ENCODE data around the gene LEKR1. TPM values are rescaled to one million over a fixed set of nuclear protein-coding genes. Genes with fewer than 3 reads are reported as not detected.

The LEKR1 gene
- total and polyA plus RNA-seq, 2 of the 13 experiments (the other 11 are each of a cell fraction or from before 2014, with no cell fraction given) = 0.49 to 1.5 TPM

- TF ChIP-seq ZNF841 (CRISPR knock-in tag; IDR thresholded peaks at IDR 0.05; ENCODE audit: borderline replicate concordance) (no peak), GPN1 (CRISPR knock-in tag; IDR thresholded peaks at IDR 0.05; ENCODE audit: borderline replicate concordance) (no peak), ARID4A (CRISPR knock-in tag; IDR thresholded peaks at IDR 0.05; ENCODE audit: borderline replicate concordance) (no peak), ZNF740 (CRISPR knock-in tag; IDR thresholded peaks at IDR 0.05) (no peak), ZNF709 (CRISPR knock-in tag; IDR thresholded peaks at IDR 0.05) (no peak), MED1 (CRISPR knock-in tag; IDR thresholded peaks at IDR 0.05) (no peak), ZNF274 (CRISPR knock-in tag; IDR thresholded peaks at IDR 0.05) (no peak), ZBTB26 (CRISPR knock-in tag; IDR thresholded peaks at IDR 0.05; ENCODE audit: borderline replicate concordance) (no peak), KLF9 (CRISPR knock-in tag; IDR thresholded peaks at IDR 0.05; ENCODE audit: low read depth) (no peak), KDM3A (CRISPR knock-in tag; IDR thresholded peaks at IDR 0.05; ENCODE audit: low read depth) (no peak)
- Histone ChIP-seq H3K9ac (ENCODE audit: insufficient read depth, low read depth, low read length) (no peak overlapping the region), H2AFZ (ENCODE audit: low read length) (no peak overlapping the region), H3K4me3 (replicated peaks in 1 of 3; ENCODE audit: insufficient read depth in 1 of 3, low read depth in 2 of 3, low read length in 3 of 3) (no peak overlapping the region), H3K79me2 (ENCODE audit: insufficient read depth, low read length) (no peaks in the 10 kb centered on the region), H4K20me1 (ENCODE audit: insufficient read depth, low read length) (no peaks in the 10 kb centered on the region), H3K9me3 (ENCODE audit: low read length) (no peaks in the 10 kb centered on the region), H3K27ac (ENCODE audit: extremely low read length, insufficient read depth, low read length) (no peak overlapping the region), H3K36me3 (replicated peaks in 1 of 2; ENCODE audit: control insufficient read depth in 1 of 2, insufficient read depth in 2 of 2, low read length in 2 of 2) (no peaks in the 10 kb centered on the region), H3K4me1 (ENCODE audit: insufficient read depth, low read length) (no peaks in the 10 kb centered on the region), H3K4me2 (ENCODE audit: low read depth, low read length) (no peak overlapping the region), H3K27me3 (ENCODE audit: control insufficient read depth in 1 of 2, insufficient read depth in 2 of 2, low read length in 2 of 2) (no peaks in the 10 kb centered on the region)
- intact Hi-C loops (cut with micrococcal nuclease; ENCODE audit: unreplicated experiment) = no loop called here
- DNase-seq (ENCODE audit: low spot score) = no peak
- ChIA-PET CTCF (ENCODE audit: low intra/inter-chr PET ratio, low total read pairs) (no interaction called here), POLR2A (no interaction called here)
- no peak for FAIRE-seq
- ATAC-seq = no peak
- WGBS (ENCODE audit: low lambda C conversion rate) = 37% methylated on average over 7 of the region's 7 CpGs
- in situ Hi-C loops (cut with HindIII; ENCODE audit: extremely low pct_ligation_motif_present, low pct_unique_long_range_greater_than_20kb) = no loop called here
- no TSS peak for BruUV-seq (replicated peaks)
These were observed 201.9 kb downstream of the LEKR1 start for GRCh38 chr3:157027861-157028745.
